Central memory CD8-positive, alpha-beta T cell (primary cell): ENCODE data around the gene MNX1.
A peak's percentile ranks its signal among the peaks of the same experiment; 100 is the strongest.

Source experiments
- ATAC-seq: fragments of 150-1000 bp; cut with Tn5 transposase; replicated peaks from 2 replicates; pipeline ENCODE4 v1.10.0; 2022; ENCODE audit warnings: mild to moderate bottlenecking, moderate FRiP score, moderate number of reproducible peaks; ENCODE audit not compliant: poor library complexity, severe bottlenecking; ENCODE audit errors: extremely low read depth
- DNase-seq, 2 donors: peaks; one replicate each; pipeline ENCODE4 v3.0.0; 2021; ENCODE audit warnings: low spot score in 2 of 2
- H3K27ac Mint-ChIP-seq: one replicate; pipeline ENCODE4 v1.8.0; 2022; ENCODE audit warnings: low read depth, mild to moderate bottlenecking, moderate library complexity, mixed read lengths
- H3K27me3 Mint-ChIP-seq: one replicate; pipeline ENCODE4 v1.8.0; 2022; ENCODE audit warnings: mixed read lengths
- H3K36me3 Mint-ChIP-seq: one replicate; pipeline ENCODE4 v1.8.0; 2022; ENCODE audit warnings: mild to moderate bottlenecking, moderate library complexity, mixed read lengths; ENCODE audit not compliant: insufficient read depth
- H3K4me1 Mint-ChIP-seq: one replicate; pipeline ENCODE4 v1.8.0; 2022; ENCODE audit warnings: mixed read lengths
- H3K4me3 Mint-ChIP-seq: one replicate; pipeline ENCODE4 v1.8.0; 2022; ENCODE audit warnings: mild to moderate bottlenecking, moderate library complexity, mixed read lengths
- H3K9me3 Mint-ChIP-seq: one replicate; pipeline ENCODE4 v1.8.0; 2022; ENCODE audit warnings: mixed read lengths

The MNX1 gene

DNA sequence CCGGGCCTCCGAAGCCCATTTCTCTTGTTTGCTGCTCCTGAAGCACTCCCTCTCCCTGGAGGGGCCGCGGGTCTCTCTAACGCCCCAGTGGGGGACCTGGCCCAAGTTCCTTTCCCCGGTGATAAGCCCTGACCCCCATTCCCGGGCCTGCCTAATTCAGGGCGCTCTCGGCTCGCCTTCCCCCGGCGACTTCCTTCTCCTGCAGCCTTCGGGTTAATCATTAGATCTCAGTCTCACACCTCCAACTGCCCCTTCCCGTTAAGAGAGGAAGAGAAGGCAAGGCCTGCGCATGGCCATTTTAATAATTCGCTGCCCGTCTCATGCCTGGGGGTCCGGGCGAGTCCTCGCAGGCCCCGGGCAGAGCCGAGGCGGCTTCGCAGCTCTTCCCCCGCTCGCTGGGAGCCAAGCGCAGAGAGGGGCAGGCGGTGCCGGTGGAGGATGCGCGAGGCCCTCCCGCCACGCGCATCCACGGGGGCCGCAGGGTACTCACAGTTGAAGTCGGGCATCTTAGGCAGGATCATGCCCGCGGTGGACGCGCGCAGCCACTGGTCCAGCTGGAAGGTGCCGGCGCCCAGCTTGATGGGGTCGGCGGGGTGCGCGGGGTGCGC lies 1.2 kb downstream of the MNX1 start:
- DNase-seq, result no peak
- Mint-ChIP-seq H3K4me1 (peaks cover 22% of the 10 kb centered on the region), H3K36me3 (peaks cover 6% of the 10 kb centered on the region), H3K27ac (no peak overlapping the region), H3K4me3 (peak overlapping the region; percentile 64), H3K9me3 (no peaks in the 10 kb centered on the region), H3K27me3 (peaks cover 81% of the 10 kb centered on the region)
- no peak for ATAC-seq

- DNase-seq (no peak), ATAC-seq (no peak)
- Mint-ChIP-seq H3K9me3 (no peaks in the 10 kb centered on the region), H3K27ac (no peak overlapping the region), H3K4me1 (peaks cover 22% of the 10 kb centered on the region), H3K4me3 (peak overlapping the region; percentile 64), H3K36me3 (peaks cover 6% of the 10 kb centered on the region), H3K27me3 (peaks cover 81% of the 10 kb centered on the region)
Measured at GRCh38 chr7:157008206-157009169, 2.0 kb downstream of the MNX1 start.

DNA sequence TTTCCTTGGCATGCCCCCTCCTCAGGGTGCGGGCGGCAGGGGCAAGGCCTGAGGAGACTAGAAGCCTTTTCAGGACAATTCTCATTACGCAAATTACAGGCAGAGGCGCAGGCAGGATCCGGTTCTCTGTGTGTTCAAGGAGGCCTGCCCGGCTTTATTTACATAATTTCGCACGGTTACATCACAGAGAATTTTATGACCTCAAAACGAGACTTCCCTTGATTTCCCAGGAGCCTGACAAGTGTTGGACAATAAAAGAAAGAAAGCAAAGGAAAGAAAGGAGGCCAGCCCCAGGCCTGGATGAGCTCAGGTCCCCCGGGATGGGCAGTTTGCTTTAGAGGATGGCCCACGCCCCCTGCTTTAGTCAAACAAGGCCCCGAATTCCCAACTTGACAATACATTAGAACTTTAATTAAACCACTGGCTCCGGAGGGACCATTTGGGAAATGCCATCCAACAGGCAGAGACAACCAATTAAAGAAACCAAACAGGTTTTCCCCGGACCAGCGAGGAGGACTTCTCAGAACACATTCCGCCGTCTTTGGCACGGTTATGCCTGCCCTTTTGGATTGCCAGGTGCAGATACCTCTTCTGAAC lies 2.9 kb downstream of the MNX1 start:
- DNase-seq (no peak), ATAC-seq (no peak)
- peaks cover 75% of the 10 kb centered on the region for H3K27me3 Mint-ChIP-seq
- peaks cover 22% of the 10 kb centered on the region for H3K4me1 Mint-ChIP-seq
- no peaks in the 10 kb centered on the region for H3K9me3 Mint-ChIP-seq
- no peak overlapping the region for H3K4me3 Mint-ChIP-seq
- no peak overlapping the region for H3K27ac Mint-ChIP-seq
- H3K36me3 Mint-ChIP-seq, result peaks cover 11% of the 10 kb centered on the region

- H3K9me3 Mint-ChIP-seq, result no peaks in the 10 kb centered on the region
- H3K27me3 Mint-ChIP-seq, result peaks cover 75% of the 10 kb centered on the region
- peaks cover 11% of the 10 kb centered on the region for H3K36me3 Mint-ChIP-seq
- DNase-seq (no peak), ATAC-seq (no peak)
- no peak overlapping the region for H3K27ac Mint-ChIP-seq
- no peak overlapping the region for H3K4me3 Mint-ChIP-seq
- H3K4me1 Mint-ChIP-seq, result peaks cover 19% of the 10 kb centered on the region
Measured at GRCh38 chr7:157006829-157007469, 3.5 kb downstream of the MNX1 start.

GRCh38 chr7:157006205-157006747 lies 4.2 kb downstream of the MNX1 start:
- DNase-seq (no peak), ATAC-seq (no peak)
- no peak overlapping the region for H3K4me3 Mint-ChIP-seq
- H3K27me3 Mint-ChIP-seq, result peaks cover 75% of the 10 kb centered on the region
- no peaks in the 10 kb centered on the region for H3K9me3 Mint-ChIP-seq
- no peak overlapping the region for H3K27ac Mint-ChIP-seq
- H3K36me3 Mint-ChIP-seq, result peaks cover 11% of the 10 kb centered on the region
- peaks cover 14% of the 10 kb centered on the region for H3K4me1 Mint-ChIP-seq

GRCh38 chr7:157005456-157006204 lies 4.8 kb downstream of the MNX1 start:
- Mint-ChIP-seq H3K4me3 (no peak overlapping the region), H3K4me1 (peaks cover 19% of the 10 kb centered on the region), H3K27me3 (peaks cover 80% of the 10 kb centered on the region), H3K9me3 (no peaks in the 10 kb centered on the region), H3K36me3 (peaks cover 9% of the 10 kb centered on the region), H3K27ac (no peak overlapping the region)
- ATAC-seq, result no peak
- DNase-seq, result no peak

GRCh38 chr7:157004521-157005455 lies 5.7 kb downstream of the MNX1 start:
- Mint-ChIP-seq H3K27me3 (peaks cover 88% of the 10 kb centered on the region), H3K4me3 (peak overlapping the region; percentile 10), H3K27ac (no peak overlapping the region), H3K9me3 (no peaks in the 10 kb centered on the region), H3K36me3 (peaks cover 9% of the 10 kb centered on the region), H3K4me1 (peaks cover 21% of the 10 kb centered on the region)
- ATAC-seq, result no peak
- DNase-seq, result no peak

GRCh38 chr7:157003756-157004520 lies 6.5 kb downstream of the MNX1 start:
- DNase-seq (no peak), ATAC-seq (no peak)
- peaks cover 89% of the 10 kb centered on the region for H3K27me3 Mint-ChIP-seq
- no peak overlapping the region for H3K4me3 Mint-ChIP-seq
- H3K9me3 Mint-ChIP-seq, result no peaks in the 10 kb centered on the region
- H3K4me1 Mint-ChIP-seq, result peaks cover 14% of the 10 kb centered on the region
- H3K36me3 Mint-ChIP-seq, result peaks cover 9% of the 10 kb centered on the region
- H3K27ac Mint-ChIP-seq, result no peak overlapping the region

DNA sequence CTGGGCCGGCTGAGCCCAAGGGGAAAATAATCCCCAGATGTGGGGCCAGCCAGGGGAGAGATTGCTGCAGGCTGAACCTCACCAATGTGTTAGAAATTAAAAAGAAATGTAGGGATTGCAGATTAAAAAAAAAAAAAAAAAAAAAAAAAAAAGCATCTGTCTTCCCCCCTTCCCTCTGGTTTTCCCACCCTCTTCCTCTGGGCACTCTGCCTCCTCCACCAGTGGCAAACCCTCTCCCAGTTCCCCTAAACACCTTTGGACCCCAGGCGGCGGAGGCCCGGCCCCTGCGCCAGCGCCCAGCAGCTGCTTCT lies 7.1 kb downstream of the MNX1 start:
- H3K9me3 Mint-ChIP-seq, result no peaks in the 10 kb centered on the region
- peaks cover 9% of the 10 kb centered on the region for H3K36me3 Mint-ChIP-seq
- DNase-seq, result no peak
- no peak for ATAC-seq
- no peak overlapping the region for H3K27ac Mint-ChIP-seq
- peaks cover 14% of the 10 kb centered on the region for H3K4me1 Mint-ChIP-seq
- no peak overlapping the region for H3K4me3 Mint-ChIP-seq
- H3K27me3 Mint-ChIP-seq, result peaks cover 89% of the 10 kb centered on the region

DNA sequence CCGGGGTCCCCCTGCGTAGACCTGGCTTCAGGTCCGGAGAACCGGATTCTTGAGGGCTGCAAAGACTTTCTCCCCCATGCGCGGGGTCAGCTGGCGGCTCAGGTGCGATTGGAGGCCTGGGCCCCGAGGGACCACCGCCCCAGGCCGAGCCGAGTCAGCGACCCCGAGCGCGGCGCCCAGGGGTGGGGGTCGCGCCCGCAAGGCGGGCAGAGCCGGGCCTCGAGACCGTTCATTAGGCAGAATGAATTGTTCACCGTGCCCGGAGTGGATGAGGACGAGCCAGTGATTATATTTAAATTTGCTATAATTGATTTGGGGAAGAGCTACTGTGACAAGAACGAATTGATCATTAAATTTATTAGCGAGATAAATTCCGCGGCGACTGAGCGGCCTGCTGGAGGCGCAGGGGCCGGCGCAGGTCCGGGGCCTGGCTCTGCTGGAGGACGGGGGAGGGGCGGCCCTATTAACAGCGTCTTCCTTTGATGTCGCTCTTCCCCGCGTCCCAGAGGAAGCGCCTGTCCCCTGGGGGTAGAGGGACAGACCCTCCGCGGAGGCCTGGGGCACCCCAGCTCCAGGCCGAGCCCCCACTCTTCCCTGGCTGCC lies 7.5 kb downstream of the MNX1 start:
- Mint-ChIP-seq H3K9me3 (no peaks in the 10 kb centered on the region), H3K4me3 (no peak overlapping the region), H3K36me3 (peaks cover 9% of the 10 kb centered on the region), H3K27me3 (peaks cover 89% of the 10 kb centered on the region), H3K4me1 (peaks cover 14% of the 10 kb centered on the region), H3K27ac (no peak overlapping the region)
- ATAC-seq, result no peak
- DNase-seq, result no peak
